Memory B cell (primary cell): ENCODE results near the gene RRAD.

ENCODE experiments used
- ATAC-seq: fragments of 150-1000 bp; cut with Tn5 transposase; 2 replicates; pipeline ENCODE4 v1.10.0; 2021; ENCODE audit warnings: low read depth, mild to moderate bottlenecking, moderate library complexity
- DNase-seq, 2 donors: peaks; one replicate each; pipeline ENCODE4 v3.0.0; 2022; ENCODE audit warnings: low spot score in 2 of 2
- H3K27ac Mint-ChIP-seq: one replicate; pipeline ENCODE4 v1.8.0; 2022; ENCODE audit warnings: mild to moderate bottlenecking, moderate library complexity, mixed read lengths
- H3K27me3 Mint-ChIP-seq: one replicate; pipeline ENCODE4 v1.8.0; 2022; ENCODE audit warnings: mixed read lengths
- H3K36me3 Mint-ChIP-seq: one replicate; pipeline ENCODE4 v1.8.0; 2022; ENCODE audit warnings: mild to moderate bottlenecking, mixed read lengths
- H3K4me1 Mint-ChIP-seq: one replicate; pipeline ENCODE4 v1.8.0; 2022; ENCODE audit warnings: mixed read lengths
- H3K4me3 Mint-ChIP-seq: one replicate; pipeline ENCODE4 v1.8.0; 2022; ENCODE audit warnings: mild to moderate bottlenecking, moderate library complexity, mixed read lengths
- H3K9me3 Mint-ChIP-seq: one replicate; pipeline ENCODE4 v1.8.0; 2022; ENCODE audit warnings: mixed read lengths

RRAD gene

GRCh38 chr16:66934138-66934838 lies 9.0 kb upstream of the RRAD start, which contains the start of gene CIAO2B:
Gene CIAO2B, minus strand, starts transcription at chr16:66934402. Its CDS starts 38 bp downstream, at chr16:66934364.
- Mint-ChIP-seq H3K9me3 (no peaks in the 10 kb centered on the region), H3K27ac (peak within 1 kb of the TSS; percentile 98), H3K27me3 (no peaks in the 10 kb centered on the region), H3K4me1 (peaks cover 43% of the 10 kb centered on the region), H3K36me3 (peaks cover 9% of the 10 kb centered on the region), H3K4me3 (peak within 1 kb of the TSS; percentile 98)
- ATAC-seq, result peak; percentile 89
- DNase-seq, result peak; percentile 87 to 90

- Mint-ChIP-seq H3K27me3 (no peaks in the 10 kb centered on the region), H3K4me3 (peak overlapping the region; percentile 98), H3K36me3 (peaks cover 9% of the 10 kb centered on the region), H3K27ac (peak overlapping the region; percentile 98), H3K4me1 (peaks cover 43% of the 10 kb centered on the region), H3K9me3 (no peaks in the 10 kb centered on the region)
- ATAC-seq (peak; percentile 28), DNase-seq (no peak)
Observed at GRCh38 chr16:66933776-66934137, 8.4 kb upstream of the RRAD start.

- peak overlapping the region; percentile 1 for H3K4me3 Mint-ChIP-seq
- no peak for DNase-seq
- no peaks in the 10 kb centered on the region for H3K27me3 Mint-ChIP-seq
- peaks cover 36% of the 10 kb centered on the region for H3K4me1 Mint-ChIP-seq
- peaks cover 9% of the 10 kb centered on the region for H3K36me3 Mint-ChIP-seq
- H3K9me3 Mint-ChIP-seq, result no peaks in the 10 kb centered on the region
- ATAC-seq, result no peak
- H3K27ac Mint-ChIP-seq, result no peak overlapping the region
Observed at GRCh38 chr16:66932076-66932475, 6.7 kb upstream of the RRAD start.

- Mint-ChIP-seq H3K9me3 (no peaks in the 10 kb centered on the region), H3K27me3 (no peaks in the 10 kb centered on the region), H3K27ac (no peak overlapping the region), H3K4me3 (peak overlapping the region; percentile 22), H3K4me1 (peaks cover 35% of the 10 kb centered on the region), H3K36me3 (peaks cover 9% of the 10 kb centered on the region)
- DNase-seq (no peak), ATAC-seq (no peak)
Observed at GRCh38 chr16:66931665-66932064, 6.3 kb upstream of the RRAD start.

- Mint-ChIP-seq H3K27me3 (peaks cover 6% of the 10 kb centered on the region), H3K9me3 (no peaks in the 10 kb centered on the region), H3K27ac (no peak overlapping the region), H3K36me3 (peaks cover 9% of the 10 kb centered on the region), H3K4me1 (peaks cover 34% of the 10 kb centered on the region), H3K4me3 (no peak overlapping the region)
- no peak for ATAC-seq
- no peak for DNase-seq
Observed at GRCh38 chr16:66930189-66930588, 4.9 kb upstream of the RRAD start.

GRCh38 chr16:66928702-66929388 lies 3.5 kb upstream of the RRAD start:
- ATAC-seq (no peak), DNase-seq (no peak)
- H3K9me3 Mint-ChIP-seq, result no peaks in the 10 kb centered on the region
- H3K4me3 Mint-ChIP-seq, result no peak overlapping the region
- peaks cover 29% of the 10 kb centered on the region for H3K4me1 Mint-ChIP-seq
- H3K27me3 Mint-ChIP-seq, result peaks cover 12% of the 10 kb centered on the region
- peaks cover 9% of the 10 kb centered on the region for H3K36me3 Mint-ChIP-seq
- no peak overlapping the region for H3K27ac Mint-ChIP-seq

- no peak for DNase-seq
Observed at GRCh38 chr16:66927918-66928649, 2.7 kb upstream of the RRAD start.

GRCh38 chr16:66926961-66927436 lies 1.7 kb upstream of the RRAD start:
- H3K9me3 Mint-ChIP-seq, result no peaks in the 10 kb centered on the region
- no peak overlapping the region for H3K27ac Mint-ChIP-seq
- DNase-seq (no peak), ATAC-seq (peak; percentile 10)
- H3K27me3 Mint-ChIP-seq, result peaks cover 18% of the 10 kb centered on the region
- no peak overlapping the region for H3K4me3 Mint-ChIP-seq
- H3K36me3 Mint-ChIP-seq, result peaks cover 3% of the 10 kb centered on the region
- peaks cover 15% of the 10 kb centered on the region for H3K4me1 Mint-ChIP-seq

More at GRCh38 chr16:66927918-66928649, 2.7 kb upstream of the RRAD start:
- ATAC-seq, result no peak
- H3K4me3 Mint-ChIP-seq, result no peak overlapping the region
- no peak overlapping the region for H3K27ac Mint-ChIP-seq
- H3K27me3 Mint-ChIP-seq, result peaks cover 18% of the 10 kb centered on the region
- H3K36me3 Mint-ChIP-seq, result peaks cover 7% of the 10 kb centered on the region
- no peaks in the 10 kb centered on the region for H3K9me3 Mint-ChIP-seq
- peaks cover 24% of the 10 kb centered on the region for H3K4me1 Mint-ChIP-seq

- no peak for ATAC-seq
- Mint-ChIP-seq H3K27me3 (peaks cover 19% of the 10 kb centered on the region), H3K9me3 (no peaks in the 10 kb centered on the region), H3K27ac (no peak overlapping the region), H3K4me3 (peak overlapping the region; percentile 77), H3K36me3 (no peaks in the 10 kb centered on the region), H3K4me1 (peaks cover 13% of the 10 kb centered on the region)
- DNase-seq, result no peak
Observed at GRCh38 chr16:66926171-66926947, 1.0 kb upstream of the RRAD start.

GRCh38 chr16:66924527-66925321 lies 611 bp downstream of the RRAD start:
- H3K9me3 Mint-ChIP-seq, result no peaks in the 10 kb centered on the region
- peak; percentile 75 for ATAC-seq
- H3K27ac Mint-ChIP-seq, result no peak overlapping the region
- peaks cover 20% of the 10 kb centered on the region for H3K27me3 Mint-ChIP-seq
- H3K4me3 Mint-ChIP-seq, result peak overlapping the region; percentile 77
- no peaks in the 10 kb centered on the region for H3K36me3 Mint-ChIP-seq
- peaks cover 13% of the 10 kb centered on the region for H3K4me1 Mint-ChIP-seq
- DNase-seq, result peak in 1 of 2 donors; percentile 50

- H3K4me1 Mint-ChIP-seq, result peaks cover 13% of the 10 kb centered on the region
- H3K9me3 Mint-ChIP-seq, result no peaks in the 10 kb centered on the region
- DNase-seq (no peak), ATAC-seq (no peak)
- peaks cover 24% of the 10 kb centered on the region for H3K27me3 Mint-ChIP-seq
- H3K27ac Mint-ChIP-seq, result no peak overlapping the region
- H3K4me3 Mint-ChIP-seq, result no peak overlapping the region
- no peaks in the 10 kb centered on the region for H3K36me3 Mint-ChIP-seq
Observed at GRCh38 chr16:66923866-66924265, 1.5 kb downstream of the RRAD start.

- Mint-ChIP-seq H3K9me3 (no peaks in the 10 kb centered on the region), H3K27ac (no peak overlapping the region), H3K4me3 (no peak overlapping the region), H3K36me3 (no peaks in the 10 kb centered on the region), H3K27me3 (peaks cover 24% of the 10 kb centered on the region), H3K4me1 (peaks cover 13% of the 10 kb centered on the region)
- DNase-seq, result no peak
- ATAC-seq, result no peak
Observed at GRCh38 chr16:66923247-66923731, 2.0 kb downstream of the RRAD start.
